GM23338 (cell line): Measurements from ENCODE around the gene ZDHHC6. TPM values are rescaled to one million over a fixed set of nuclear protein-coding genes. Genes with fewer than 3 reads are reported as not detected.

Experiments used
- ATAC-seq: fragments of 200-7000 bp; cut with Tn5 transposase; 3 replicates; pipeline ENCODE4 v1.9.1; 2020
- DNase-seq: peaks from one replicate; pipeline ENCODE4 v3.0.0-alpha.2; 2015; ENCODE audit warnings: low spot score
- H2AFZ ChIP-seq: fragments of 200-600 bp; sonication (generic); 2 replicates; pipeline ENCODE4 v1.8.0; 2016; ENCODE audit warnings: antibody characterized with exemption, mild to moderate bottlenecking, moderate library complexity
- H3F3A ChIP-seq: fragments of 200-600 bp; sonication (generic); replicated peaks from 2 replicates; pipeline ENCODE4 v1.8.0; 2017; ENCODE audit warnings: antibody characterized with exemption, mixed run types, low read depth
- H3K27ac ChIP-seq: fragments of 200-600 bp; sonication (generic); 2 replicates; pipeline ENCODE4 v1.6.1; 2016; ENCODE audit warnings: low read depth
- H3K27me3 ChIP-seq: fragments of 200-600 bp; sonication (generic); 2 replicates; pipeline ENCODE4 v1.8.0; 2016; ENCODE audit warnings: mild to moderate bottlenecking, mixed run types, moderate library complexity; ENCODE audit not compliant: insufficient read depth
- H3K36me3 ChIP-seq: fragments of 200-600 bp; sonication (generic); 2 replicates; pipeline ENCODE4 v1.8.0; 2016; ENCODE audit warnings: mild to moderate bottlenecking; ENCODE audit not compliant: insufficient read depth
- H3K4me1 ChIP-seq: fragments of 200-600 bp; sonication (generic); 2 replicates; pipeline ENCODE4 v1.8.0; 2016; ENCODE audit warnings: mild to moderate bottlenecking, moderate library complexity; ENCODE audit not compliant: insufficient read depth
- H3K4me2 ChIP-seq: fragments of 200-600 bp; sonication (generic); 2 replicates; pipeline ENCODE4 v1.7.1; 2017; ENCODE audit warnings: mixed run types
- H3K4me3 ChIP-seq: fragments of 200-600 bp; sonication (generic); 2 replicates; pipeline ENCODE4 v1.6.1; 2016; ENCODE audit warnings: mixed run types
- H3K79me2 ChIP-seq: fragments of 200-600 bp; sonication (generic); replicated peaks from 2 replicates; pipeline ENCODE4 v1.8.0; 2017; ENCODE audit warnings: mild to moderate bottlenecking; ENCODE audit not compliant: insufficient read depth
- H3K9me2 ChIP-seq: fragments of 200-600 bp; sonication (generic); 2 replicates; pipeline ENCODE4 v1.8.0; 2017; ENCODE audit not compliant: insufficient read depth
- H4K20me1 ChIP-seq: fragments of 200-600 bp; sonication (generic); replicated peaks from 2 replicates; pipeline ENCODE4 v1.8.0; 2017; ENCODE audit warnings: mild to moderate bottlenecking; ENCODE audit not compliant: insufficient read depth
- H3K27ac Mint-ChIP-seq: 2 replicates; pipeline ENCODE4 v1.8.0; 2020; ENCODE audit warnings: inconsistent platforms, mild to moderate bottlenecking, moderate library complexity, mixed read lengths
- H3K27me3 Mint-ChIP-seq: 3 replicates; pipeline ENCODE4 v1.8.0; 2022; ENCODE audit warnings: low read depth, mild to moderate bottlenecking, moderate library complexity, mixed read lengths, inconsistent platforms; ENCODE audit not compliant: insufficient read depth, poor library complexity
- H3K36me3 Mint-ChIP-seq: 3 replicates; pipeline ENCODE4 v1.8.0; 2021; ENCODE audit warnings: low read depth, mild to moderate bottlenecking, inconsistent platforms, moderate library complexity, mixed read lengths
- H3K4me1 Mint-ChIP-seq: 3 replicates; pipeline ENCODE4 v1.8.0; 2020; ENCODE audit warnings: mild to moderate bottlenecking, inconsistent platforms, mixed read lengths
- H3K4me3 Mint-ChIP-seq: 3 replicates; pipeline ENCODE4 v1.8.0; 2021; ENCODE audit warnings: moderate library complexity, mild to moderate bottlenecking, inconsistent platforms, mixed read lengths
- H3K9me3 Mint-ChIP-seq: 3 replicates; pipeline ENCODE4 v1.8.0; 2020; ENCODE audit warnings: moderate library complexity, mild to moderate bottlenecking, inconsistent platforms, mixed read lengths
- CREB1 ChIP-seq: fragments of 250-450 bp; sonication (Bioruptor Pico); IDR thresholded peaks from 2 replicates; pipeline ENCODE4 v1.5.0; 2020; ENCODE audit warnings: low read depth, mild to moderate bottlenecking, moderate library complexity
- CTCF ChIP-seq, 2 experiments: fragments of 200-600 bp in 1 of 2; sonication (generic) in 1 of 2; conservative IDR thresholded peaks; 2 replicates each; pipeline versions ENCODE4 v1.5.1 to v1.6.1; 2016 to 2017; ENCODE audit warnings: antibody characterized with exemption in 2 of 2, low read depth in 2 of 2, mild to moderate bottlenecking in 2 of 2, moderate library complexity in 1 of 2
- ETS1 ChIP-seq: IDR thresholded peaks from 2 replicates; pipeline ENCODE4 v1.6.1; 2016; ENCODE audit warnings: antibody characterized with exemption
- JUNB ChIP-seq: IDR thresholded peaks from one replicate; pipeline ENCODE4 v1.6.1; 2016; ENCODE audit warnings: antibody characterized with exemption; ENCODE audit not compliant: unreplicated experiment
- REST ChIP-seq: IDR thresholded peaks from one replicate; pipeline ENCODE4 v1.6.1; 2018; ENCODE audit warnings: antibody characterized with exemption; ENCODE audit not compliant: unreplicated experiment
- ZNF462 ChIP-seq: fragments of 250-450 bp; sonication (Bioruptor Pico); IDR thresholded peaks from 2 replicates; pipeline ENCODE4 v1.5.0; 2020; ENCODE audit warnings: mild to moderate bottlenecking, moderate library complexity
- polyA plus RNA-seq: library from polyadenylated mRNA; unstranded; fragments of >200 nt; fragmentation: Nextera tagmentation; extraction: Ambion mirVana; gene quantifications from 2 replicates; pipeline ENCODE4 v1.2.1, GENCODE V29; 2016
- total RNA-seq: library from RNA; depleted of rRNA; stranded (reverse); fragments of >200 nt; shearing (Covaris generic); gene quantifications from 2 replicates; pipeline ENCODE4 v1.2.3, GENCODE V29; 2014

Gene ZDHHC6
- total and polyA plus RNA-seq, 2 experiments from 2014 or later: 24.6 to 33.7 TPM

DNA sequence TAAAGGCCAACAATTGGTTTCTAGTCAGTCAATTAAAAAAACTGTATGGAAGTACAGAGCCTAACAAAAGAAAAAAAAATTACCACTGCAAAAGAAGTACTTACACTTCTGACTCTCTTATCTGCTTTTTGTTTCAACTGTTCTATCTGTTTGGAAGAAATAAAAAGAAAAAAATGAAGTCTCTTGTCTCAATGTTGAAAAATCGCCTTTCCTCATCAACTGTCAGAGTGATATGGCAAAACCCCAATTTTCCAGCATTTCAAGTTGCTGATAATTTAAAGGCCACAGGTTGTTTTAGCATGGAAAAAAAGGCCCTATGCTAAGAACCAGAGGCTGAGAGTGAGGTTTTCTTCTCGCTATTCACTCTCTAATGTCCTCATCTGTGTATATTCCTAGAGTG, 13.6 kb downstream of the ZDHHC6 start:
- TF ChIP-seq ZNF462 (CRISPR knock-in tag) (no peak), ETS1 (no peak), JUNB (no peak), REST (no peak), CTCF (conservative IDR thresholded peaks at IDR 0.05; ENCODE audit: low read depth in 2 of 2) (no peak), CREB1 (no peak)
- H3K27me3 Mint-ChIP-seq: peaks cover 2% of the 10 kb centered on the region
- H3K4me1 Mint-ChIP-seq: no peaks in the 10 kb centered on the region
- no peak overlapping the region for H2AFZ ChIP-seq
- no peak for ATAC-seq
- no peak overlapping the region for H3K4me3 Mint-ChIP-seq
- no peaks in the 10 kb centered on the region; the same call in 2 of the 3 replicates for H3K9me3 Mint-ChIP-seq
- H3K4me3 ChIP-seq: no peak overlapping the region
- H3K9me2 ChIP-seq: no peaks in the 10 kb centered on the region
- no peaks in the 10 kb centered on the region for H3F3A ChIP-seq
- peaks cover 39% of the 10 kb centered on the region for H3K36me3 ChIP-seq
- no peaks in the 10 kb centered on the region for H3K27me3 ChIP-seq
- peaks cover 18% of the 10 kb centered on the region for H3K36me3 Mint-ChIP-seq
- no peak overlapping the region for H3K27ac ChIP-seq
- H3K27ac Mint-ChIP-seq: no peak overlapping the region
- no peaks in the 10 kb centered on the region for H3K4me1 ChIP-seq
- no peaks in the 10 kb centered on the region for H3K79me2 ChIP-seq
- no peak for DNase-seq
- no peak overlapping the region for H3K4me2 ChIP-seq
- no peaks in the 10 kb centered on the region for H4K20me1 ChIP-seq
